Renal cortex interstitium (tissue), 11 donors: ENCODE data around the gene NTRK2. TPM values are rescaled to one million over a fixed set of nuclear protein-coding genes. Genes with fewer than 3 reads are reported as not detected.
A peak's percentile ranks its signal among the peaks of the same experiment; 100 is the strongest.

Source experiments
- DNase-seq, 11 donors: peaks; one replicate each; pipeline ENCODE4 v3.0.0-alpha.2; 2013; ENCODE audit warnings: low read depth in 9 of 11, low spot score in 4 of 11; ENCODE audit errors: extremely low read depth in 1 of 11
- polyA plus RNA-seq, 3 donors: library from polyadenylated mRNA; unstranded; fragments of 120-200 nt; gene quantifications; one replicate each; pipeline ENCODE4 v1.2.1, GENCODE V29; 2013; ENCODE audit not compliant: insufficient read length in 3 of 3

The NTRK2 gene
- polyA plus RNA-seq, 3 donors: 95.7 to 134 (median 114) TPM

DNA sequence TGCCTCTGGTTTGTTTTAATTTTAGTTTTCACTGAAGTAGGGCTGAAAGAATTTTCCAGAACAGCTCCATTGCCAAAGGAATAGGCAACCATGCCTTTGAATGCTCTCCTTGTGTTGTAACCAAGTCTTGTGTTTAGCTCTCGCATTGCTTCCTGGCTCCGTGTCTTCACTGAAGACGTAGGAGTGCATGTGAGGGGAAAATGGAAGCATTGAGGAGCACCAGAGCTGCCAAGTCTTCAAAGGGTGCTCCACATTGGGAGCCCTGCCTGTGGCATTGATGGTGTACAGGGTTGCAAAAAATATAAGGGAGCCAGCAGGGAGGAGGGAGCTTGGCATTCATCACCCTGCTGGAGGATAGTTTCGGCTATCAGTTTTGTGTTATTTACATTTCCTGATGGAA lies 86.6 kb downstream of the NTRK2 start:
- DNase-seq: no peak

DNA sequence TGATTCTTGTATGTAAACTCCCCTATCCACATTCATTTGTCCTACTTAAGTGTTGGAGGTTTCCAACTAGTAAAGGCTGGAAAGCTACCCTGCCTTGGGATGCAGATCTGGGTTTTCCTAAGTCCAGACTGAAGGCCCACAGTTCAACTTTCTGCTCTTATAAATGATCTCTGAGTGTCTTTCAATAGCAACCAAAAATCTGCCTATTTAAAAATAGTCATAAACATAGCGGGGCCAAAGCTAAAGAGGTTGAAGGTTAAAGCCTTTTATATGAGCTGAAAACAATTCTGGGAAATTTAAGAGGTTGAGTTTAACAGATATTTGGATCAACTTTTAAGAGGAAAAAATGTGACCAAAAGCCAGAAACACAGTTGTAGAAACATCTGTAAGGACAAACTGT lies 87.2 kb downstream of the NTRK2 start:
- peak in 5 of 11 donors; percentile 8 to 24 (median 18) for DNase-seq

DNA sequence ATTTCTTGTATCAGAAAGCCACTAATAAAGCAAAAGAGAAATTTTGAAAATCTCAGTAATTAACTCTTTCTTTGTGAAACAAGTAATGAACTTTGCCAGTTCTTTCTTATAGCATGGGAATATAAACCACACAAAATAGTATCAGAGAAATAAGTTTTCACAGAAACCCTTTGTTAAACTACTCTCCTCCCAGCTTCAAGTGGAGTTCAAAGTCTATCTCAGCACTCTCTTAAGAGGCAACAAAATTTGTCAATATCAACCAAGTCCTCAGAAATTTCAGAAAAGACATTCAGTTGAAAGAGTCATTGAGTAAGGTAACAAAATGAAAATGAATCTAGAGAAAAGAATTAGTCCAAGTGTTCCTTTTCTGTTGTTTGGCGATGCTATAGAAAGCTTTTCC lies 89.3 kb downstream of the NTRK2 start:
- no peak for DNase-seq

DNA sequence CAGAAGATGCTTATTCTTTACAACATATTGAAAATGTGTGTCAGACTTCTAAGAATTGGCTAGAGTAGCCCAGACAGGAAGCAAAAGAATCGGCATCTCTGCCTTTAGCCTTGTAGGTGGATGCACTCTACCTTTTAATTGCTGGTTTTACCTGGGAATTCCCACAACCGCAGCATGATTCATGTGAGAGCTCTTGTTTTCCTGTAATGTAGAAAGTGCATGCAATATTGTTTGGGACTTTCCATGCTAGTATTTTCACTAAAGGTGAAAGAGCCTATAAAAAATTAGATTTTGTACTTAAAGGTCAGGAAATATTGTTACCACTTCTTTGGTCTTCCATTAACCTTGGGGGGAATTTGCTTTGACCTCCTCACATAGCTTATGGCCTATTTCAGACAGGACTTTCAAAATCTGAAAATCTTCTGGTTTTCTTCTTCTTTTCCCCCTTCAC lies 89.8 kb downstream of the NTRK2 start:
- DNase-seq: no peak

DNA sequence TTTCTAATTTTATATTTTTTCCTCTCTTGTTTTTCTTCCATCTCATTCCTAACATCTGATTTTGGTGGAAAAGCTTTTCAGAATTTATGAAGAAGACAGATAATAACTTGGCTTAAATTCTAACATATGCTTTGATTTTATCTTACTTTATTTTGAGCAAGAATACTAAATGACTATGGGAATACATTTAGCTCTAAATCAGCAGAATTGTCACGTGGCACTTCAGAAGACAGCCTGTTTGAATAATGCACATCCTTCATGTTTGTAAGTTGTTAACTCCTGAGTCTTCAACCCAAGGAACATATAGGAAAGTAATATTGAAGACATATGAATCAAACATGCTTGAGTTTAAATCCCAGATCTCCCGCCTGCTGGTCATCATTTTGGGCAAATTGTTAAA lies 90.3 kb downstream of the NTRK2 start:
- no peak for DNase-seq

DNA sequence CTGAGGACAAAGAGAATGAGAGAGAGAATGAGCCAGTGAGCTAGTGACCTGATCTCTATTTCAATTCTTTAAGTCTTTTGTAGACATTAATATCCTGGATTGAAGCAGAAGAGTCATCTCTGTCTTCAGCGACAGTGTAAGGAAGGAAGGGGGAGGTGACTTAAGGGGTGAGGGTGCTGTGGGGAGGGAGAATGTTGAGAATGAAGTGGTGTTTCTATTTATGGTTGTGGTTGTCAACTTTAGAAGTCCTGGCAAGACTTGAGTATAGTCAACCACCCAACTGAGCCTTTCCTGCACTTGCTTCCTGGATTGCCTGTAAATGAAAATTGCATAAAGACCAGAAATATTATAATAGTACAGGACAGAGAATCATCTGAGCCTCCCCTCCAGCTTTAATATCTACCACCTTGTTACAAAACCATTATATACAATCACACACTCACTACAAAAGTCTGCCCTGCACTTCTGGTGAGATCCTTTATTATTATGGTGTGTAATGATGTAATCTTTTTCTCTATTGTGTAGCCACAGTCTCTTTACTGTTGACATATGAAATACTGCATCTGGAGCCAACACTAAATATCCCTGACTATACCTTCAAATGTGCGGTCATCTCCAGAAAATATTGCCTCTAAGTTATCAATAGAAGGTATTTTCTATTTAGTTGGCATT lies 91.7 kb downstream of the NTRK2 start:
- DNase-seq: no peak

DNA sequence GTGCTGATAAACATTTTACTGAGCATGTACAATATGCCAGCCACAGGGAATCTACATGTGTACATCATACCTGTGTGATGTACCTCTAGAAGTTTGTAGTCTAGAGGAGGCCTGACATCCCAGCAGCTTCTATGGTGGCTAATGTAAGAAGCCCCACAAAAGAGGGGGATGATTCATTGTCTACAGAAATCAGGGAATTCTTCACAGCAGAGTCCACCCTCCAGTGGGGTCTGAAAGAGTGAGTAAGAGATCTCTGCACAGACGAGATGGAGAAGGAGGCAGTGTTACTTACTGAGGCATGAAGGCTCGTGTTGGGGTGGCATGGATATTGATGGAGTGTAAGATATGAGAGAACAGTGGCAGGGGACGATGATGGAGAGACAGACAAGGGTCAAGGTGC lies 103.0 kb downstream of the NTRK2 start:
- no peak for DNase-seq

DNA sequence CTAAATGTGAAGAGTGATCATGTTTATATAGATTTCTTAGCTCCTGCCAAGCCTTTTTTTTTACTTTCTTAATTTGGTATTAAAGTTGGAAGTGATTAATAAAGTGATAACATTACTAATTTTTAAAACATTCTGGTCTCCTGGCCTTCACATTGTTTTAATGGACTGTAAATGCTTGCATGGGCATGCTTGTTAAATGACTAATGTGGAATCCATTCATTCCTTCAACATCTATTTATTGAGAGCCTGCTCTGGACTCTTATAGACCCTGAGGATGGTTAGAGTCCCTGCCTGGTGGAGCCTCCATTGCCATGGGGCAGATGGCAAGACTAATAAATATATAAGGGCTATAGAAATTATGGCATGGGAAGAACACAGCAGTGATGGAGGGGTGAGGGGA lies 103.5 kb downstream of the NTRK2 start:
- DNase-seq: no peak

DNA sequence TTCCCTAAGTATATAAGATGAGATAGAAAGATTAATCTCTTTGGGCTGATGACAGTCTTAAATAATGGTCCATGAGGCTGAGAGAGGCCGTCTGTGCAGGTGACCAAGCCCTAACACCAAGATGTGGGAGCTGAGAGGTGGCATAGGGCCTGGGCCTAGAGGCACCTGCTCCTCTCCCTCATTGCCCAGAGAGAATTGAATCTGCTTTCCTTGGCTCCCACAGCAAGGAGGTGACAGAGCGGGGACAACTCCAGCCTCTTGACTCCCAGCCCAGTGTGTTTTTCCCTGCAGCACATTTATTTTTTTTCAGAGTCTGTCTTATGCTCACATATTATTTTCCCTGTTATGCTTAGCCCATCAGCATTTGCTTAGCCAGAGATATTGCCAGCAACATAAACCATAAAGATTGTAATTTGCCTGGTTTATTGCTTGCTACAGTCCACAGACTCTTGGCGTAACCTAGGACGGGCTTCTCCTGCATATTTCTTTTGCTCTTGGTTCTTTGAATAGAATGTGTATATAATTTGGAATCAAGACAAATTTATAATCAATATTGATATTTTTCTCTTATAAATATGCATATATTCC lies 105.6 kb downstream of the NTRK2 start:
- no peak for DNase-seq

DNA sequence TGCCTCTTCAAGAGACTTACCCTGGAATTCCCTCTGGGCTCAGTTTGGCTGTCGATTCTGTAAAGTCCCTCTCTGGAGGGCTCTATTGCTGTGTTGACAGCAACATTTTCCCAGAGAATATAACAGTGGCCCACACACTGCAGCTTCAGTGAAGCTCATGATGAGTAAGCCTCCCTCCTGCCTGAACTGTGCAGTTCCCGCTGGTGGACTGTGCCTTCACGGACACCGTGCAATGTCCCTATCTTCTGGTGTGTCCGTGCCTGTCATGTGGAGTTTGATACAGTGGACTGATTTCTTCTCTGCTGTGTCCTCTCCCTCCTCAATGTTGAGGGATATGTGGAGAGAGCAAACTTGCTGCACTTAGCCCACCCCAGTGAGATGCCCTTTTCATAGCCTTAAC lies 109.0 kb downstream of the NTRK2 start:
- no peak for DNase-seq

DNA sequence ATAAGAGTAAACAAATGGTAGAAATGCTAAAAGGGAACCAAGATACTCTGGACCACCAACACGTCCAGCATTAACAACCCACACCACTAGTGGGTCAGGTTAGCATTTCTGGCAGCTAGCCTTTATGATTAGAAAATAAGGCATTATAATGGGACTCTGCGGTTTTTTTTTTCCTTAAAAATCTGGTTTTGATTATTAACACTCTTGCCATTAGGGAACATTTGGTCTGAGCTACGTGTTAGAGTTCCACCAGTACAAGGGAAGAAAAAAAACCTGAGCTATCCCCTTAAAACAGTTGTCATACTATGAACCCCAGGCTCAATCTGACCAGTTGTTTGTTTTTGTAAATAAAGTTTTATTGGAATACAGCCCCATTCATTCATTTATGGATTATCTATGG lies 110.4 kb downstream of the NTRK2 start:
- DNase-seq: no peak

DNA sequence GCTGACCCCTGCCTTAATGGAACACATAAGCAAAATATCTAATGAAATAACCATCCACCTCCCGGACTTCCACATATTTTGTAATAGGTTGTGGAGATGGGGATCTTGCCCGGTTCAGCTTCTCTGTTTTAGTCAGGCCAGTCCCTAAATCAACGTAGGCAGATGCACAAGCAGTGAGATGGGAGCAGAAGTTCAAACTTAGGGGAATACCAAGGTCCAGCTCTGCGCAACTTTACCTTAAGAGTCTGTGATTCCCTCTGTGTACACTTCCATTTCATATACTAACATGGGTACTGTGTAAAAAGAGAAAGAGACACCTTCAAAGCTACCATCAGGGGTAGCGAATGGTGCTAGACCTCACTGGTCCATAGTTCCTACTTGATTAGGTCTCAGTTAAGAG lies 110.9 kb downstream of the NTRK2 start:
- DNase-seq: no peak

DNA sequence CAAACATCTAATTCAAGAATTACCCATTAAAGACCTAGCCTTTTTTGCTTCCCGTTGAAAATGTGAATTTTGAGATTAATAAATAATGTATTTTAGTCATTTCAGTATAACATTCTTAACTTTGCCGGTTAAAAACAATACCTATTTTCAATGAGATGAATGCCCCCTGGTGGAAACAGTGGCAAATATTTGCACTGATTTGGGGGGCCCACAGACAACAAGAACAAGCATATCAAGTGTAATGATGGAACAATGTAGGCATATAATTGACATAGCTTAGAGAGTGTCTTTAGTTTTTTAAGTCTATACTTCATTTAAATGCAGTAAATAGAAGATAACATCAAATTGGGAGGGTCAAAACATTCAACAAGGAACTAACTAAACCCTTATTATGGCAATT lies 111.9 kb downstream of the NTRK2 start:
- DNase-seq: peak in 3 of 11 donors; percentile 18 to 28 (median 20)

DNA sequence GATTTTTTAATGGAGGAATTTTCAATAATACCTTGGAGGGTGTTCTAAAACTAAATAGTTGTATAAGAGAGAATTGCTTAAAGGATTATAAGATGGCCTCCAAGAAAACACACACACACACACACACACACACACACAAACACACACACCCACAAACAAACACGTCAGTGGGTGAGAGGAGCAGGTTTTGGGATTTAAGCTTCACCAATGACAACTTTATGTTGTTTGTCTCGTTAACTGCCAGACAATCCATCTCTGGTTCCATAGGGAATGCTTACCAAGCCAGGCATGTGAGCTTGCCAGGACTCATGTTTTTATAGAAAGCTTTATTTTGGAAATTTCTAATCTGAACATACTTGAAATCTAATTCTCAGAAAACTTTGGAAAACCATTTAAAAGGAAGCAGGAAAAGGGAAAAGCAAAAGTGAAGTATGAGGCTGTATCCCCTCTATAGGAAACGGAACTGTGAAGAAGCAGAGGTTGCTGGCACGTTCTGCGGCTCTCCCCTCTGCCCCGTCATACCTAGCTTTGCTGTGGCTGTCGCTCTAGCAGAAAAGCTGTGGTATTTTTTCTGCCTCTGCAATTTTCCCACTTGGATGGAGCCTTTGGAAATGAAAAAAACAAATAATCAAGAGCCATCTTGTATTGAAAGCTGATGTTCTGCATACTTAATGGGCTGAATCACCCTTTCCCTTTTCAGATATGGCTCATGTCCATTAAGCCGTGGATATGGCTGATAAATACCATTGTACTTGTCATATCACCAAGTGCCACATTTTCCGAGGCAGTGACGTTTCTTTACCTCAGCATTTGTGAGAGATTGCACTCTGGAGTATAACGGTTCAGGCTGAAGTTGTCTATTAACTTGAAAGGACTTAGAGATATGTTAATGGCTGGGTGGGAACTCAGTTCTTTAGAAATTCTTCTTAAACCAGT lies 112.7 kb downstream of the NTRK2 start:
- no peak for DNase-seq

DNA sequence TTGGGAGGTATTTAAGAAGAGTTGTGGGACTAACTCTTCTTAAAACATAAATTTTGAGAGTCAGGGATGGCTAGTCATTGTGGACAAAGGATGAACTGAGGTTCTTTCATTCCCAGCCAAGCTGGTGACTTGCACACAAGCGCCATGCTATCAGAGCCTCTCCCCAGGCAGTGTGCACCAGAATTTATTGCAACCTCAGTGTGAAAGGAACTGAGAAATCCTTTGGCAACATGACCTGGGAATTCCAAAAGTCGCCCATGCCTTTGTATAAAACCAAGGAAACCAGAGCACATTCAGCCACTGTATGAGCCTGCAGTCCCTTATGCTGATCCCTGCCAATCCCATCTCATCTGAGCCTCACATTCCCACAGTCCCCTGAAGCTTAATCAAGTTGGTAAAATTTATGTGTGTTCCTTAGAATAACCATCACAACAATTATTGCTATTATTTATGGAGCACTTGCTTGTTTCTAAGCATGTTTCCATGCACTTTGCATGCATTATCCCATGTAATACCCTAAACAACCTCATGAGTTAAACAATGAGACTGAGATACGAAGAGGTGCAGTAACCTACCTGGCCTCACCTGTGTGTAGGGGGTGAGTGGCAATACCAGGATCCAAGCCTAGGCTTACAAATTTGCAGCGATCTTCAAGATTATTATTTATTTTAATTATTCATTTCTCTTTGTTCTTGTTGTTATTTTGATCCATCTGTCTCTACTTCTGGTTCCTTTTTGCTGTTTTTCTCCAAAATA lies 116.4 kb downstream of the NTRK2 start:
- no peak for DNase-seq

DNA sequence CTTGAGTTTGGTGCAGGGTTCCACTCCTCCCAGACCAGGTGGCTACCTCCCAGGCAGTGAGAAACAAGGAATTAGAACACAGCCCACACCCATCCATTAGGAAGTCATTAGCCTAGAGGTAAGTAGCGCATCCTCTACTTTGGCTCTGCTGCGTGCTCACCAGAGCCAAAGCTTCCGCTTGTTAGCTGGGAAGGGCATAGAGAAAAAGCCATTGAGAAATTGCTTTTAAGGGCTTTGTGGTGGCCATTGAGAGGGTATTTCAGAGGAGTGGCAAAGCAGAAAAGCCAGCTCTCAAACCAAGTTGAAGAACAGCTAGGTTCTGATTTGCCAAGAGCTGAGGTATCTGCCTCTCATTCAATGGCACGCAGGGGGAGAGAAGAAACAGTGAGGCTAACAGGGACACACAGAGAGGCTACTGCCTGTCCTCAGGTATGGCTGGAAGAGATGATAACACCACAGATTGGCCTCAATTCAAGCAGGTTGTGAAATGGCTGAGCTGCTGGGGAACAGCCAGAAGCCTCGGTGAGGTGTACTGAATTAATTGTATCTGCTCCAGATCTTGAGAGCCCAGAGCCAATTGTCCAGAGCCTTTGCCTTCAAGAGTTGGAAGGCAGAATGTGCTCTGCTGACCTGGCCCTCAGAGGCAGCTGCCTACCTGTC lies 119.4 kb downstream of the NTRK2 start:
- DNase-seq: no peak

DNA sequence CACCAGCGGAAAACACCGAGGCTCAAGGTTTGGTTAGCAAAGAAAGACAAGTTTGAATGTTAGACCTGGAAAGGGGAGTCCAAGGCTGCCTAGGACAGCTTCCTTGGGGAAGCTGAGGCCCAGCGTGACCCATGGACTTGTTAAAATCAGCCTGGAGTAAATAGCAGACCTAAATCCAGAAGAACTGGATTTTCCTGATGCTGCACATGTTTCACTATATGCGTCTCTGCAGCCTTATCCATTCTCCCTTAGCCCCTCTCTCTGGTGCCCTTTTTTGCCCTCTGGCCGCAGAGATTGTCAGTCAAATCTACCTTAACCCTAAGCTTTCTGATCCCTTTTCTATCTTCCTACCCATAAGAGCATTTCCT lies 119.9 kb downstream of the NTRK2 start:
- no peak for DNase-seq

DNA sequence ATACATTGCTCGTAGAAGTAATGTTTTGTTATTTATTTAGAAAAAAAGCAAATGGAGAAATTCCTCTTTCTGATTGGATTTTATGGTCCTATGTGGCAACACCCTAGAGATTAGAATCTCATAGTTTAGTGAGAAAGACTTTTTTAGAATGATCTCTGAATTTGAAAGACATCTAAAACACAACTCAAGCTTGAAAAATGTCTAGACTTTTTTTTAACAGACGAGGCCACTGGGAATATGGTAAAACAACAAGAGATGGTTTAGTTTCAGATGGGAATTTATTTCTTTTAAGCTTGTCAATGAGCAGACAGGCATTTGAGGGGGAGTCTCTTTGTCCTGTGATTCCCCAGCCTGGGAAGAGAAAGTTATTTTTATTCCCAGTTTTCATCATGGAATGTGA lies 122.1 kb downstream of the NTRK2 start:
- DNase-seq: no peak

DNA sequence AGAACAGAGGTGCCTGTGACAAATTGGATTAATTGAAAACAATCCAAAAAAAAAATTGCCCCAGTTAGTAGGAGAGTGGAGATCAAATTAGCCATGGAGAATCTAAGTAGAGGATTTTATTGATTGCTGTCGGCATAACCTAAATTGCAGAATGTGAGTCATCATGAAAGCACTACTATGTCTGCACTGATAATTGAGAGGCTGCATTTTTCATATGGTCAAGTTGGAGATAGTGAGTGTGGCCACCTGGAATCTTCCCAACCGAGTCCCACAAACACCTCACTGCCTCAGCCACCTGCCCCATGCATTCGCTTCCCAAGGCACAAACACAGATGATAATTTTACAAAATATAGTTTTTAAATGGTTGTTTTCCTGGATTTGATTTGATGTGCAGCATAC lies 123.7 kb downstream of the NTRK2 start:
- no peak for DNase-seq
